ENCODE measurements around the gene QPCTL.

The QPCTL gene

GRCh38 chr19:45677351-45678230 lies 14.9 kb upstream of the QPCTL start:
- Histone ChIP-seq H2BK5ac (ENCODE audit: low read length) (no peak overlapping the region), H2AFZ (ENCODE audit: low read length) (peak overlapping the region; percentile 12), H3K9me3 (replicated peaks in 1 of 2; ENCODE audit: control insufficient read depth in 2 of 2, insufficient read depth in 1 of 2, low read depth in 1 of 2, low read length in 2 of 2) (peaks cover 0 to 3% of the 10 kb centered on the region in 2 donors), H3K14ac (ENCODE audit: low read length) (peak overlapping the region; percentile 97), H3K79me1 (ENCODE audit: low read depth, low read length) (no peaks in the 10 kb centered on the region), H4K91ac (ENCODE audit: low read depth, low read length, poor library complexity) (no peak overlapping the region), H3K4me2 (ENCODE audit: insufficient read depth, low read length, poor library complexity, severe bottlenecking) (peak overlapping the region; percentile 71), H3K23ac (ENCODE audit: low read depth, low read length, poor library complexity) (peak overlapping the region; percentile 89), H2BK12ac (ENCODE audit: low read length) (peak overlapping the region; percentile 84), H4K8ac (ENCODE audit: low read depth, low read length) (peak overlapping the region; percentile 65), H3K4ac (ENCODE audit: low read length) (no peak overlapping the region), H3K9ac (ENCODE audit: low read depth, low read length, poor library complexity) (peak overlapping the region; percentile 21), H3K27ac (replicated peaks; ENCODE audit: low read length) (no peak overlapping the region), H3K36me3 (replicated peaks in 1 of 2; ENCODE audit: control insufficient read depth in 2 of 2, insufficient read depth in 2 of 2, low read length in 2 of 2) (no peaks in the 10 kb centered on the region), H3K27me3 (ENCODE audit: control insufficient read depth in 3 of 3, insufficient read depth in 3 of 3, low read depth in 1 of 3, low read length in 3 of 3) (peaks cover 7 to 41% (median 23%) of the 10 kb centered on the region in 3 experiments), H2BK15ac (ENCODE audit: low read length) (peak overlapping the region; percentile 97), H3K4me3 (ENCODE audit: low read length in 2 of 2) (peak overlapping the region; percentile 13 to 59), H3K4me1 (ENCODE audit: control insufficient read depth in 2 of 2, insufficient read depth in 1 of 2, low read depth in 1 of 2, low read length in 2 of 2) (peaks cover 3 to 9% of the 10 kb centered on the region in 2 donors), H2BK120ac (ENCODE audit: low read depth, low read length) (no peak overlapping the region), H2AK5ac (ENCODE audit: low read depth, low read length) (peak overlapping the region; percentile 97), H3K18ac (ENCODE audit: low read length) (peak overlapping the region; percentile 89)
- no CpG with 5 or more reads among the region's 49 CpGs for WGBS, 2 donors (ENCODE audit: extremely low coverage in 2 of 2, insufficient read length in 2 of 2, insufficient replicate concordance in 1 of 2)
- DNase-seq (ENCODE audit: low spot score): peak; percentile 88

- peaks cover 7 to 30% (median 23%) of the 10 kb centered on the region in 3 experiments for H3K27me3 ChIP-seq (ENCODE audit: control insufficient read depth in 3 of 3, insufficient read depth in 3 of 3, low read depth in 1 of 3, low read length in 3 of 3)
- peak overlapping the region; percentile 65 for H3K23ac ChIP-seq (ENCODE audit: low read depth, low read length, poor library complexity)
- no peak overlapping the region for H4K91ac ChIP-seq (ENCODE audit: low read depth, low read length, poor library complexity)
- H2AFZ ChIP-seq (ENCODE audit: low read length): peak overlapping the region; percentile 92
- peaks cover 0 to 3% of the 10 kb centered on the region in 2 donors for H3K9me3 ChIP-seq (replicated peaks in 1 of 2; ENCODE audit: control insufficient read depth in 2 of 2, insufficient read depth in 1 of 2, low read depth in 1 of 2, low read length in 2 of 2)
- no peak overlapping the region for H3K27ac ChIP-seq (replicated peaks; ENCODE audit: low read length)
- peaks cover 3 to 9% of the 10 kb centered on the region in 2 donors for H3K4me1 ChIP-seq (ENCODE audit: control insufficient read depth in 2 of 2, insufficient read depth in 1 of 2, low read depth in 1 of 2, low read length in 2 of 2)
- H2BK15ac ChIP-seq (ENCODE audit: low read length): peak overlapping the region; percentile 49
- no peak overlapping the region for H2BK120ac ChIP-seq (ENCODE audit: low read depth, low read length)
- H3K9ac ChIP-seq (ENCODE audit: low read depth, low read length, poor library complexity): no peak overlapping the region
- no peaks in the 10 kb centered on the region for H3K79me1 ChIP-seq (ENCODE audit: low read depth, low read length)
- no peak overlapping the region for H3K4ac ChIP-seq (ENCODE audit: low read length)
- peaks cover 20 to 31% of the 10 kb centered on the region in 2 donors for H3K36me3 ChIP-seq (replicated peaks in 1 of 2; ENCODE audit: control insufficient read depth in 2 of 2, insufficient read depth in 2 of 2, low read length in 2 of 2)
- no CpG with 5 or more reads among the region's 51 CpGs for WGBS, 2 donors (ENCODE audit: extremely low coverage in 2 of 2, insufficient read length in 2 of 2, insufficient replicate concordance in 1 of 2)
- H3K4me3 ChIP-seq (ENCODE audit: low read length in 2 of 2): peak overlapping the region; percentile 21 to 70
- H3K14ac ChIP-seq (ENCODE audit: low read length): peak overlapping the region; percentile 89
- H2AK5ac ChIP-seq (ENCODE audit: low read depth, low read length): peak overlapping the region; percentile 61
- peak; percentile 77 for DNase-seq (ENCODE audit: low spot score)
- no peak overlapping the region for H2BK5ac ChIP-seq (ENCODE audit: low read length)
- H3K18ac ChIP-seq (ENCODE audit: low read length): peak overlapping the region; percentile 94
- H4K8ac ChIP-seq (ENCODE audit: low read depth, low read length): no peak overlapping the region
- no peak overlapping the region for H2BK12ac ChIP-seq (ENCODE audit: low read length)
- peak overlapping the region; percentile 75 for H3K4me2 ChIP-seq (ENCODE audit: insufficient read depth, low read length, poor library complexity, severe bottlenecking)
These were observed 11.0 kb upstream of the QPCTL start for GRCh38 chr19:45681391-45682015.

DNA sequence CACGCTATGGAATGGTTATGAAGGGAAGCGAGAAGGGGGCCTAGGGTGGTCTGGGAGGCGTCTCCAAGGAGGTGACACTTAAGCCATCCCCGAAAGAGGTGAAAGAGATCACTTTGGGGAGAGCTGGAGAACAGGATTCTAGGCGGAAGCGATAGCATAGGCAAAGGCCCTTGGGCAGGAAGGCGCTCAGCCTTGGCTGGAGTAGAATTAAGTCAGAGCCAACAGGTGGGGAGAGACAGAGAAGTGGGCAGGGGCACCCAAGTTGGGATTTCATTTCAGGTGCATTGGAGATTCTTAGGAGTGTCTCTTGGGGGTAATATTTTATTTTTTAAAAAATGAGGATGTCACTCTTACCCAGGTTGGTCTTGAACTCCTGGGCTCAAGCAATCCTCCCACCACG lies 10.3 kb upstream of the QPCTL start:
- Histone ChIP-seq H3K9me3 (replicated peaks in 1 of 2; ENCODE audit: control insufficient read depth in 2 of 2, insufficient read depth in 1 of 2, low read depth in 1 of 2, low read length in 2 of 2) (peaks cover 0 to 3% of the 10 kb centered on the region in 2 donors), H3K4me3 (ENCODE audit: low read length in 2 of 2) (peak overlapping the region in 1 of 2 donors; percentile 70), H3K4me1 (ENCODE audit: control insufficient read depth in 2 of 2, insufficient read depth in 1 of 2, low read depth in 1 of 2, low read length in 2 of 2) (peaks cover 0 to 7% of the 10 kb centered on the region in 2 donors), H3K36me3 (replicated peaks in 1 of 2; ENCODE audit: control insufficient read depth in 2 of 2, insufficient read depth in 2 of 2, low read length in 2 of 2) (peaks cover 24 to 35% of the 10 kb centered on the region in 2 donors), H3K4me2 (ENCODE audit: insufficient read depth, low read length, poor library complexity, severe bottlenecking) (no peak overlapping the region), H3K27me3 (ENCODE audit: control insufficient read depth in 3 of 3, insufficient read depth in 3 of 3, low read depth in 1 of 3, low read length in 3 of 3) (peaks cover 5 to 24% (median 18%) of the 10 kb centered on the region in 3 experiments), H2BK120ac (ENCODE audit: low read depth, low read length) (no peak overlapping the region), H3K23ac (ENCODE audit: low read depth, low read length, poor library complexity) (peak overlapping the region; percentile 65), H3K27ac (replicated peaks; ENCODE audit: low read length) (no peak overlapping the region), H4K8ac (ENCODE audit: low read depth, low read length) (no peak overlapping the region), H4K91ac (ENCODE audit: low read depth, low read length, poor library complexity) (no peak overlapping the region), H2AK5ac (ENCODE audit: low read depth, low read length) (peak overlapping the region; percentile 26), H2BK12ac (ENCODE audit: low read length) (no peak overlapping the region), H3K79me1 (ENCODE audit: low read depth, low read length) (no peaks in the 10 kb centered on the region), H3K14ac (ENCODE audit: low read length) (no peak overlapping the region), H2AFZ (ENCODE audit: low read length) (peak overlapping the region; percentile 92), H3K9ac (ENCODE audit: low read depth, low read length, poor library complexity) (no peak overlapping the region), H3K18ac (ENCODE audit: low read length) (no peak overlapping the region), H2BK5ac (ENCODE audit: low read length) (no peak overlapping the region), H2BK15ac (ENCODE audit: low read length) (no peak overlapping the region), H3K4ac (ENCODE audit: low read length) (no peak overlapping the region)
- DNase-seq (ENCODE audit: low spot score): no peak
- no CpG with 5 or more reads among the region's 8 CpGs for WGBS, 2 donors (ENCODE audit: extremely low coverage in 2 of 2, insufficient read length in 2 of 2, insufficient replicate concordance in 1 of 2)

DNA sequence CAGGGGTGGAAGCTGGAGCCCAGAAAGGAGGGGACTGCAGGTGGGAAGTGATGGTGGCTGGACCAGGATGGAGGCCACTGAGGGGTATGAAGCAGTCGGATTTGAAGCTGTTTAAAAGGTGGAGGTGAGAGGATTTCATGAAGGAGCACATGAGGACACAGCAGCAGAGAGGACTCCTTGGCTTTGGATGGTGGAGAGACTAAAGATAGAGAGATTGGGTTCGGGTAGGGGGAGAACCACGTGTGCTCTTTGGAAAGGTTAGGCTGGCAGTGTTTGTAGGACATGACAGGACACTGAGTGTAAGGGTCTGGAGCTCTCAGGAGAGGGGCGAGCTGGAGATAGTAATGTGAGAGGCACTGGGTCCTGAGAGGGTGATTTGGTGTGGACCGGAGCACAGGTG lies 9.6 kb upstream of the QPCTL start:
- H3K79me1 ChIP-seq (ENCODE audit: low read depth, low read length): no peaks in the 10 kb centered on the region
- no peak overlapping the region for H2AFZ ChIP-seq (ENCODE audit: low read length)
- H4K8ac ChIP-seq (ENCODE audit: low read depth, low read length): no peak overlapping the region
- H2AK5ac ChIP-seq (ENCODE audit: low read depth, low read length): no peak overlapping the region
- H2BK12ac ChIP-seq (ENCODE audit: low read length): no peak overlapping the region
- no peak overlapping the region for H3K9ac ChIP-seq (ENCODE audit: low read depth, low read length, poor library complexity)
- H3K4ac ChIP-seq (ENCODE audit: low read length): no peak overlapping the region
- no peak overlapping the region for H3K18ac ChIP-seq (ENCODE audit: low read length)
- H2BK120ac ChIP-seq (ENCODE audit: low read depth, low read length): no peak overlapping the region
- H3K27ac ChIP-seq (replicated peaks; ENCODE audit: low read length): no peak overlapping the region
- H3K27me3 ChIP-seq (ENCODE audit: control insufficient read depth in 3 of 3, insufficient read depth in 3 of 3, low read depth in 1 of 3, low read length in 3 of 3): peaks cover 2 to 17% (median 11%) of the 10 kb centered on the region in 3 experiments
- peaks cover 32 to 43% of the 10 kb centered on the region in 2 donors for H3K36me3 ChIP-seq (replicated peaks in 1 of 2; ENCODE audit: control insufficient read depth in 2 of 2, insufficient read depth in 2 of 2, low read length in 2 of 2)
- H3K4me1 ChIP-seq (ENCODE audit: control insufficient read depth in 2 of 2, insufficient read depth in 1 of 2, low read depth in 1 of 2, low read length in 2 of 2): peaks cover 0 to 2% of the 10 kb centered on the region in 2 donors
- H3K14ac ChIP-seq (ENCODE audit: low read length): no peak overlapping the region
- H3K4me2 ChIP-seq (ENCODE audit: insufficient read depth, low read length, poor library complexity, severe bottlenecking): no peak overlapping the region
- no peak overlapping the region for H3K23ac ChIP-seq (ENCODE audit: low read depth, low read length, poor library complexity)
- no CpG with 5 or more reads among the region's 5 CpGs for WGBS, 2 donors (ENCODE audit: extremely low coverage in 2 of 2, insufficient read length in 2 of 2, insufficient replicate concordance in 1 of 2)
- no peak overlapping the region for H3K4me3 ChIP-seq (ENCODE audit: low read length in 2 of 2)
- no peak overlapping the region for H2BK15ac ChIP-seq (ENCODE audit: low read length)
- H3K9me3 ChIP-seq (replicated peaks in 1 of 2; ENCODE audit: control insufficient read depth in 2 of 2, insufficient read depth in 1 of 2, low read depth in 1 of 2, low read length in 2 of 2): peaks cover 0 to 1% of the 10 kb centered on the region in 2 donors
- H4K91ac ChIP-seq (ENCODE audit: low read depth, low read length, poor library complexity): no peak overlapping the region
- DNase-seq (ENCODE audit: low spot score): no peak
- H2BK5ac ChIP-seq (ENCODE audit: low read length): no peak overlapping the region

All from neuronal stem cell (in vitro differentiated cells).